HG02840 (cell line): ENCODE measurements around the gene TAX1BP1.

ENCODE experiments used
- ATAC-seq: cut with Tn5 transposase; IDR thresholded peaks from one replicate; pipeline ENCODE4 v1.9.1; 2021; ENCODE audit warnings: mild to moderate bottlenecking, moderate library complexity, moderate number of reproducible peaks; ENCODE audit not compliant: unreplicated experiment, low FRiP score

TAX1BP1 gene

GRCh38 chr7:27777662-27778061 is 37.7 kb downstream of the TAX1BP1 start:
- no peak for ATAC-seq

- ATAC-seq: no peak
Measured at GRCh38 chr7:27779873-27780272, 39.9 kb downstream of the TAX1BP1 start.

- ATAC-seq: no peak
Measured at GRCh38 chr7:27781188-27781587, 41.2 kb downstream of the TAX1BP1 start.

GRCh38 chr7:27782849-27783248 is 42.9 kb downstream of the TAX1BP1 start:
- no peak for ATAC-seq

- ATAC-seq: no peak
Measured at GRCh38 chr7:27784399-27785053, 44.6 kb downstream of the TAX1BP1 start.

- ATAC-seq: no peak
Measured at GRCh38 chr7:27788437-27788836, 48.5 kb downstream of the TAX1BP1 start.

- no peak for ATAC-seq
Measured at GRCh38 chr7:27793780-27794179, 53.8 kb downstream of the TAX1BP1 start.

GRCh38 chr7:27795977-27796376 is 56.0 kb downstream of the TAX1BP1 start:
- no peak for ATAC-seq

GRCh38 chr7:27799212-27799611 is 59.2 kb downstream of the TAX1BP1 start:
- no peak for ATAC-seq

GRCh38 chr7:27802999-27803398 is 63.0 kb downstream of the TAX1BP1 start:
- no peak for ATAC-seq

- no peak for ATAC-seq
Measured at GRCh38 chr7:27804139-27804538, 64.2 kb downstream of the TAX1BP1 start.

- no peak for ATAC-seq
Measured at GRCh38 chr7:27808626-27809025, 68.7 kb downstream of the TAX1BP1 start.

- no peak for ATAC-seq
Measured at GRCh38 chr7:27810186-27810585, 70.2 kb downstream of the TAX1BP1 start.

GRCh38 chr7:27812706-27813105 is 72.7 kb downstream of the TAX1BP1 start:
- ATAC-seq: no peak

- ATAC-seq: no peak
Measured at GRCh38 chr7:27822245-27822644, 82.3 kb downstream of the TAX1BP1 start.

GRCh38 chr7:27825891-27826290 is 85.9 kb downstream of the TAX1BP1 start:
- ATAC-seq: no peak

GRCh38 chr7:27826357-27826756 is 86.4 kb downstream of the TAX1BP1 start:
- no peak for ATAC-seq

- no peak for ATAC-seq
Measured at GRCh38 chr7:27834179-27834921, 94.4 kb downstream of the TAX1BP1 start.

- ATAC-seq: no peak
Measured at GRCh38 chr7:27835376-27835775, 95.4 kb downstream of the TAX1BP1 start.

GRCh38 chr7:27836536-27836935 is 96.6 kb downstream of the TAX1BP1 start:
- ATAC-seq: no peak

- no peak for ATAC-seq
Measured at GRCh38 chr7:27839099-27839498, 99.1 kb downstream of the TAX1BP1 start.

- no peak for ATAC-seq
Measured at GRCh38 chr7:27840313-27840712, 100.4 kb downstream of the TAX1BP1 start.
